Femur (tissue), 1 donor: Measurements from ENCODE around the gene TEF.
"Not testable (repeated sequence)": the region's sequence is repeated elsewhere in the genome, so short reads cannot be mapped to it uniquely, and the experiment has no call there.

Source experiments
- DNase-seq: peaks from one replicate; pipeline ENCODE4 v3.0.0-alpha.2; 2017

TEF gene

DNA sequence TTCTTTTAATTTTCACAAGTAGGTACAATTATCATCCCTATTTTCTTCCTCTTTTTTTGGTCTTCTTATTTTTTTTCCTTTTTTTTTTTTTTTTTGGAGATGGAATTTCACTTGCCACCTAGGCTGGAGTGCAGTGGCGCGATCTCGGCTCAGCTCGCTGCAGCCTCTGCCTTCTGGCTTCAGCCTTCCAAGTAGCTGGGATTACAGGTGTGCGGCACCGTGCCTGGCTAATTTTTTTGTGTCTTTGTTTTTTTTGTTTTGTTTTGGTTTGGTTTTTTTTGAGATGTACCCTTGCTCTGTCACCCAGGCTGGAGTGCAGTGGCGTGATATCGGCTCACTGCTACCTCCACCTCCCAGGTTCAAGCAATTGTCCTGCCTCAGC is 48.2 kb downstream of the TEF start:
- DNase-seq, result no peak

GRCh38 chr22:41431656-41432055 is 49.9 kb downstream of the TEF start:
- DNase-seq, result no peak

DNA sequence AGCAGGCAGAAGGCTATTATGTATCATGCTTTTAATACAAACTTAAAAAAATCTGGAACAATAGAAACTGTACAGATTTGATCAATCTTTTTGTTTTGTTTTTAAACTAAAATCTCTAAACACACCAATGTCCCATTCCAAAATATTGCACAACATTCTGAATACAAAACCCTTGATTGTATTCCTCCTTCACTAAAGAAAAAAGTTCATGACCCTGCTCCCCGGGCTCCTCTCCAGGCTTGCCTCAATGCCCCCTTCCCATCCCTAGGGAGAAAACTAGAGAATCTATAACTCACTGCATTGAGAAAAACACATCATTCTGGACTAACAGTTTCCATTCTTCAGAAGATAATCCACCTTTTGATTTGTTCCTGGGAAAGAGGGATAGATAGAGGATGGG is 51.7 kb downstream of the TEF start:
- not testable (repeated sequence) for DNase-seq

GRCh38 chr22:41434361-41435003 is 52.7 kb downstream of the TEF start:
- not testable (repeated sequence) for DNase-seq

DNA sequence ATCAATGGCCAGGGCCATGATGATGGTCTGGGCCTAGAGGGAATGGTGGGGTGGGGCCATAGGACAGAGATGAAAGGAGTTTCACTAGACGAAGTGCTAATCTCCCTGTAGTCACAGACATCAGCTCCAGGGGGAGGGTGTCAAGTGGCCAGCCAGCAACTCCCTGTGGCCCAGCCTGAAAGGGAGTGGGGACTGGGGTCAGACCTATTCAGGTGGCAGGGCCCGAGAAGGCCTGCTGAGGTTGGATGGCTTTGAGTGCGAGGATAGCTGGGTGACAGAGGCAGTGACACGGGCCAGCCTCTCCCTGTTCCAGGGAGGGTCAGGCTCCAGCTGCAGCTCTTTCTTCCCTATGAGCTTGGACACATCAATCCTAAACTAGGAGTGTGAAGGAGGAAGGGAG is 53.8 kb downstream of the TEF start:
- DNase-seq, result no peak

- no peak for DNase-seq
Observed at GRCh38 chr22:41436322-41437113, 54.8 kb downstream of the TEF start.

- DNase-seq, result no peak
Observed at GRCh38 chr22:41437198-41437597, 55.5 kb downstream of the TEF start.

DNA sequence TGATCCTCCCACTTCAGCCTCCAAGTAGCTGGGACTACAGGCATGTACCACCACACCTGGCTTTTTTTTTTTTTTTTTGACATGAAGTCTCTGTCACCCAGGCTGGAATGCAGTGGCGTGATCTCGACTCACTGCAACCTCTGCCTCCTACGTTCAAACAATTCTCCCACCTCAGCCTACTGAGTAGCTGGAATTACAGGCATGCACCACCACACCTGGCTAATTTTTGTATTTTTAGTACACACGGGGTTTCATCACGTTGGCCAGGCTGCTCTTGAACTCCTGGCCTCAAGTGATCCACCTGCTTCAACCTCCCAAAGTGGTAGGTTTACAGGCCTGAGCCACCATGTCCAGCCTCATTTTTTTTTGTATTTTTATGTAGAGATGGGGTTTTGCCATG is 58.8 kb downstream of the TEF start:
- DNase-seq, result not testable (repeated sequence)

GRCh38 chr22:41442240-41442792 is 60.6 kb downstream of the TEF start:
- DNase-seq, result no peak

- peak; percentile 99 for DNase-seq
Observed at GRCh38 chr22:41444360-41445128, 62.8 kb downstream of the TEF start.

GRCh38 chr22:41445129-41446056 is 63.7 kb downstream of the TEF start:
- DNase-seq, result peak; percentile 46

DNA sequence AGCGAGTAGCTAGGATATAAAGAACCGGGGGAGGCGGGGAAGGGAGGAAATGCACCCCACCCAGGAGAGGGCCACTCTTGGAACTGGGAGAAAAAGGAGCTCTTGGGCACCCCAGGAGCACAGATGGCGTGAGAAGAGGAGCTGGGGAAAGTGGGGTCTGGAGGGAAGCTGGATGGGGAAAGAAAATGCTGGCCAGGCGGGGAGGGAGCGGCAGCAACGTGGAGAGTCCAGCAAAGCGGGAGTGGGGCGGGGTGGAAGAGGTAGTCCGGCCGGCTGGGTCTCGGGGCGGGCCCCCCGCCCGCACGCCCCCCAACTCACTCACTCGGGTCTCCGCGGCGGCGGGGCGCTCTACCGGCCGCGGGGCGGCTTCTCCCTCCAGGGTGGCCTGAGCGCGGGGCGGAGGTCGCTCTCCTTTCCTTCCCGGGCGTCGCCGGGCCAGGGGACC is 64.3 kb downstream of the TEF start:
- DNase-seq, result peak; percentile 55

GRCh38 chr22:41446639-41447434 is 65.1 kb downstream of the TEF start, which contains the start of gene TOB2:
TSS of gene TOB2 (minus strand) at chr22:41446801. CDS start at chr22:41437345, 9,456 bp downstream.
- peak; percentile 96 for DNase-seq

DNA sequence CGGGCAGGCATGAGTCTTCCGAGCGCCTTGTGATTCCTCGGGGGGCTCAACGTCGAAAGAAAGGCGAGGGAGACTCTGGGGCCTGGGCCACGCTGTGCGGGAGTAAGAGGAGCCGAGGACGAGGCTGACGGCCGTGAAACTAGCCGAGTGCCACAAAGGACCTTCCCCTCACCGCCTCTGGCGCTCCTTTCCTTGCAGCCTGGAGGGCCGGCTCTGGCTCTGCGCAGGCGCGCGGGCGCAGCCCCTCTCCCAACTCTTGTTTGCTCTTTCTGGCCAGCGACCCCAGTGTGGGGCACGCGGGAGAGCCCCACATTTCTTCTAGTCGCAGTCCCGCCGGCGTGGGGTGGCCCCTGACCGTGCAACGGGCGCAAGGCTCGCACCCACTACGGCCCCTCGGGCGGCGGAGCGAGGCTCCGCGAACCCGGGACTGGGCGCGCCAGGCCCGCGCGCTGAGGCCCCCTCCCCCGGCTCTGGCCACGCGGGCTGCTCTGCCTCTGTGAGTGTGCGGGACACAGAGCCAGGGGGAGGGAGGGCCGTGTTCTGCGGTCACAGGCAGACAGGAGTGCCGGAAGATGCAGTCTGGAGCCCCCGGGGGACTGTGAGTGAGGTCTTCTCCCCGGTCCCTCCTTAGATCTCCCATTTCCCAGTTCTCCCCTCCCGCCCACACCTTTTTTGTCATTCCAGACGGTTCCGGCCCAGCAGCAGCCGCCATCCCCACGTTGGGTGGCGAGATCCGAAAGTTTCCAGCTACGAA is 65.9 kb downstream of the TEF start:
- DNase-seq, result peak; percentile 90

DNA sequence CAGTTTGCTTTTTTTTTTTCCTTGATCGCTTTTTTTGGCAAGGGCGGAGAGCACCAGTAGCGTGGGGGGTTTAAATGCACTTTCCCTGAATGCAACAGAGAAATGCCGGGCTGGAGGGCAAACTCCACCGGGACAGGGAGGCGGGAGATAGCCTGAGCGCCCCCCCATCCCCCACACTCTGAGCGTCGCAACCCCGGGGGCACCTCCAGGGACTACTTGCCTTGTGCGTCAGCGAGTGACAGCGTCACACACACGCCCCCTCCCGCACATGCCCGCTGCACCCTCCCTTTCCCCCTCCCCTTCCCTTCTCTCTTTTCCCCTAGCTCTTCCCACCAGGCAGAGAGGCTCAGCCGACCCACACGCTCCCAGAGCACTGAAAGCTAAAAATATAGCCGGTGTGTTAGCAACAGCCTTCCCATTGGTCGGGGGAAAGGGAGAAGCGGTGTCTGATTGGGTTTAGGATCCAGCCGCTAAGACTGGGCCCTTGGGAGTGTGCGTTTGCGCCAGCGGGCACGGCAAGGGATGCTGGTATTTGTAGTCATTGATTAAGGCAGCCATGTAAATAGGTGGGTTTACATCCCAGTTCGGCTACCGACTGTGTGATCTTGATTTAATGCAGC is 66.6 kb downstream of the TEF start:
- DNase-seq, result peak; percentile 99
